Vagina (tissue), 2 donors: ENCODE measurements around the gene CCDC71L. TPM values are rescaled to one million over a fixed set of nuclear protein-coding genes. Genes with fewer than 3 reads are reported as not detected.

Source experiments
- DNase-seq, 2 donors: peaks; one replicate each; pipeline ENCODE4 v3.0.0-alpha.2; 2017; ENCODE audit errors: extremely low spot score in 2 of 2
- H3K27ac ChIP-seq: fragments of 200-600 bp; sonication (generic); one replicate; pipeline ENCODE4 v1.5.1; 2019
- H3K27me3 ChIP-seq: fragments of 200-600 bp; sonication (generic); one replicate; pipeline ENCODE4 v1.5.1; 2019
- H3K36me3 ChIP-seq, 2 donors: fragments of 200-600 bp; sonication (generic); one replicate each; pipeline ENCODE4 v1.5.1; 2017 to 2019
- H3K4me1 ChIP-seq: fragments of 200-600 bp; sonication (generic); one replicate; pipeline ENCODE4 v1.5.1; 2019
- H3K4me3 ChIP-seq, 2 donors: fragments of 200-600 bp; sonication (generic); 1 replicate in 1 of 2; 2 replicates in 1 of 2; pipeline ENCODE4 v1.5.1; 2016 to 2019
- H3K9me3 ChIP-seq: fragments of 200-600 bp; sonication (generic); one replicate; pipeline ENCODE4 v1.5.1; 2019
- POLR2A ChIP-seq, 2 donors: fragments of 450-650 bp; IDR thresholded peaks; one replicate each; pipeline ENCODE4 v1.6.1; 2017; ENCODE audit warnings: antibody characterized with exemption in 2 of 2, mild to moderate bottlenecking in 2 of 2, moderate library complexity in 2 of 2
- POLR2AphosphoS5 ChIP-seq, 2 donors: sonication (generic); formaldehyde crosslinking; IDR thresholded peaks; one replicate each; pipeline ENCODE4 v1.9.0; 2017; ENCODE audit warnings: antibody characterized with exemption in 2 of 2, mild to moderate bottlenecking in 2 of 2, low read depth in 1 of 2; ENCODE audit not compliant: insufficient read depth in 1 of 2
- intact Hi-C: fragments of 100-400 bp; cut with DNase I; formaldehyde crosslinking; loops from one replicate; pipeline ENCODE4 v1.15.1; 2023
- total RNA-seq: library from RNA; depleted of rRNA; stranded (reverse); fragments of >200 nt; gene quantifications from one replicate; pipeline ENCODE4 v1.2.3, GENCODE V29; 2016
- TF ChIP-seq, protein P1 (sequence below), 3 experiments: fragments of 450-650 bp in 2 of 3; fragments of 200-600 bp in 1 of 3; sonication (generic) in 1 of 3; IDR thresholded peaks; one replicate each; pipeline ENCODE4 v1.5.1; 2017 to 2019; ENCODE audit warnings: antibody characterized with exemption in 3 of 3, mild to moderate bottlenecking in 2 of 3, moderate library complexity in 2 of 3

Gene CCDC71L
- total RNA-seq, 1 donor from 2014 or later = 52.5 TPM

DNA sequence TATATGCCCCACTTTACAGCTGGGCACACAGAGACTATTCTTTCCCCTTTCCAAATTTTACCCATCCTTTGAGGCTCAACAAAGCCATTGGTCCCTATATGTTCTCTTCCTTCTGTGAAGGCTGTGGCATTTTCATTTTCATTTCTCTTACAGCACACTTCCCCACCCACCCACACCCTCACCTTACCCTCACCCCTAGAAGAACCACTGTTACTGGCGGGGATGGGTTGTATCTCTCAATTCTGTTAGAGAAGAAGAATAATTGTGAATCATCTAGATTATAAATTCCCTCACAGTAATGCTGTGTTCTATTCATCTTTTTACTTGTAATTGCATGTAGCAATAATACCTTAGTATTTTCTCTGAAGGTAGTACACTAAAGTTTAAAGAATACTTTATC is 10.2 kb upstream of the CCDC71L start:
- H3K27me3 ChIP-seq = no peaks in the 10 kb centered on the region
- DNase-seq = no peak
- no peaks in the 10 kb centered on the region for H3K36me3 ChIP-seq
- no peaks in the 10 kb centered on the region for H3K9me3 ChIP-seq
- H3K4me1 ChIP-seq = no peaks in the 10 kb centered on the region
- no peak overlapping the region for H3K4me3 ChIP-seq
- no peak overlapping the region for H3K27ac ChIP-seq
- intact Hi-C loops = no loop called here
- TF ChIP-seq, protein P1, sequence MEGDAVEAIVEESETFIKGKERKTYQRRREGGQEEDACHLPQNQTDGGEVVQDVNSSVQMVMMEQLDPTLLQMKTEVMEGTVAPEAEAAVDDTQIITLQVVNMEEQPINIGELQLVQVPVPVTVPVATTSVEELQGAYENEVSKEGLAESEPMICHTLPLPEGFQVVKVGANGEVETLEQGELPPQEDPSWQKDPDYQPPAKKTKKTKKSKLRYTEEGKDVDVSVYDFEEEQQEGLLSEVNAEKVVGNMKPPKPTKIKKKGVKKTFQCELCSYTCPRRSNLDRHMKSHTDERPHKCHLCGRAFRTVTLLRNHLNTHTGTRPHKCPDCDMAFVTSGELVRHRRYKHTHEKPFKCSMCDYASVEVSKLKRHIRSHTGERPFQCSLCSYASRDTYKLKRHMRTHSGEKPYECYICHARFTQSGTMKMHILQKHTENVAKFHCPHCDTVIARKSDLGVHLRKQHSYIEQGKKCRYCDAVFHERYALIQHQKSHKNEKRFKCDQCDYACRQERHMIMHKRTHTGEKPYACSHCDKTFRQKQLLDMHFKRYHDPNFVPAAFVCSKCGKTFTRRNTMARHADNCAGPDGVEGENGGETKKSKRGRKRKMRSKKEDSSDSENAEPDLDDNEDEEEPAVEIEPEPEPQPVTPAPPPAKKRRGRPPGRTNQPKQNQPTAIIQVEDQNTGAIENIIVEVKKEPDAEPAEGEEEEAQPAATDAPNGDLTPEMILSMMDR (IDR thresholded peaks at IDR 0.05) = no peak
- TF ChIP-seq POLR2AphosphoS5 (IDR thresholded peaks at IDR 0.05; ENCODE audit: insufficient read depth in 1 of 2, low read depth in 1 of 2) = no peak

DNA sequence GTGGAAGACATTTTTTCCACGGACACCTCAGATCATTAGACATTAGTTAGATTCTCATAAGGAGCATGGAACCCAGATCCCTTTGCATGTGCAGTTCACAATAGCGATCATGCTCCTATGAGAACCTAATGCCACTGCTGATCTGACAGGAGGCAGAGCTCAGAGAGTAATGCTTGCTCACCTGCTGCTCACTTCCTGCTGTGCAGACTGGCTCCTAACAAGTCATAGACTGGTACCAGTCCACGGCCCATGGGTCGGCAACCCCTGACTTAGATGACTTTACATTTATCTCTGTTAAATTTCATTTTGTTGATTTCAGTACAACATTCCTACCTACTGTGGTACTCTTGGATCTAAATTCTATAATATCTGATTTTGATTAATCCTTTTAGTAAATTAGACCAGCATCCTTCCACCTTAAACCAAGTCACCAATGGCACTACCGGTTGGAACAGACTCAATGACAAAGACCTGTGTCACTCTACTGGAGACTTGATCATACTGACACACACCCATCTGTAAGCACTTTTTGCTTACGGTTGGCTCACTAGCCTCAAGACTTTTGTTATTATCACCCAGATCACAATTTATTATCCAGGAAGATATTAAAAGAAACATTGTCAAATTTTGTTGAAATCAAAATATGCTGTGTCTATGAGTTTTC is 8.0 kb upstream of the CCDC71L start:
- Histone ChIP-seq H3K4me1 (no peaks in the 10 kb centered on the region), H3K27ac (no peak overlapping the region), H3K4me3 (no peak overlapping the region), H3K27me3 (no peaks in the 10 kb centered on the region), H3K9me3 (no peaks in the 10 kb centered on the region), H3K36me3 (no peaks in the 10 kb centered on the region)
- TF ChIP-seq POLR2A (IDR thresholded peaks at IDR 0.05) = no peak
- TF ChIP-seq, protein P1 (IDR thresholded peaks at IDR 0.05) = no peak
- TF ChIP-seq POLR2AphosphoS5 (IDR thresholded peaks at IDR 0.05; ENCODE audit: insufficient read depth in 1 of 2, low read depth in 1 of 2) = no peak
- no peak for DNase-seq
- intact Hi-C loops = loop anchor here (10.0 kb wide), 1 partner anchor 494 kb away; no protein-coding TSS in a partner anchor

- Histone ChIP-seq H3K36me3 (no peaks in the 10 kb centered on the region), H3K4me1 (no peaks in the 10 kb centered on the region), H3K27ac (no peak overlapping the region), H3K27me3 (no peaks in the 10 kb centered on the region), H3K9me3 (no peaks in the 10 kb centered on the region), H3K4me3 (no peak overlapping the region)
- intact Hi-C loops = loop anchor here (10.0 kb wide), 1 partner anchor 492 kb away; no protein-coding TSS in a partner anchor
- DNase-seq = no peak
- TF ChIP-seq, protein P1 (IDR thresholded peaks at IDR 0.05) = no peak
- TF ChIP-seq POLR2AphosphoS5 (IDR thresholded peaks at IDR 0.05; ENCODE audit: insufficient read depth in 1 of 2, low read depth in 1 of 2) (no peak), POLR2A (IDR thresholded peaks at IDR 0.05) (no peak)
These were observed 5.4 kb upstream of the CCDC71L start for GRCh38 chr7:106666353-106666752.

DNA sequence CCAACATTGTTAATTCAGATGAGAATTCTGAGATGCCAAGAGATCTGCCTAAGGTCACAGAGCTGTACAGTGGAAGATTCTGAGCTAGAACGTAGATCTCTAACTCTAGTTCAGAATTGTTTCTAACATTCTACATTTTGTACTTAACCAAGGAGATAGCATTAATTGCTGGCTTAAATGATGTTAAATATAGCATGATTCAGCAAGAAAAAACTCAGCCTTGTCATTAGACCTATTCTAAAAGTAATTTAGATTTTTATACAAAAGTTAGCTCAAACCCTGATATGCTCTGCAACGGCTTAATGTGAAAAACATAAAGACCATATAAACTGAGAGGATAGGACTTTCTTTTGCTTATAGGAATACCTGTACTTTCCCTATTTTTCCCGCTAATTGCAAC is 3.4 kb upstream of the CCDC71L start:
- no peak for DNase-seq
- Histone ChIP-seq H3K36me3 (no peaks in the 10 kb centered on the region), H3K9me3 (no peaks in the 10 kb centered on the region), H3K4me3 (no peak overlapping the region), H3K27me3 (no peaks in the 10 kb centered on the region), H3K4me1 (peaks cover 3% of the 10 kb centered on the region), H3K27ac (no peak overlapping the region)
- intact Hi-C loops = loop anchor here (10.0 kb wide), 1 partner anchor 490 kb away; no protein-coding TSS in a partner anchor
- no peak for TF ChIP-seq POLR2A (IDR thresholded peaks at IDR 0.05)
- TF ChIP-seq, protein P1 (IDR thresholded peaks at IDR 0.05) = no peak
- TF ChIP-seq POLR2AphosphoS5 (IDR thresholded peaks at IDR 0.05; ENCODE audit: insufficient read depth in 1 of 2, low read depth in 1 of 2) = no peak
